DOHH2 (cell line): ENCODE measurements around the gene SUDS3.

ENCODE experiments used
- EZH2phosphoT487 ChIP-seq: fragments of 200-600 bp; sonication (generic); IDR thresholded peaks from 2 replicates; pipeline ENCODE4 v1.6.1; 2017; ENCODE audit warnings: borderline replicate concordance, mild to moderate bottlenecking, antibody characterized with exemption, low read length, moderate library complexity, mixed read lengths
- TF ChIP-seq, protein P1 (sequence below): fragments of 200-600 bp; sonication (generic); IDR thresholded peaks from one replicate; pipeline ENCODE4 v1.5.1; 2014; ENCODE audit warnings: antibody characterized with exemption, mild to moderate bottlenecking, low read depth, low read length; ENCODE audit not compliant: poor library complexity, severe bottlenecking

GRCh38 chr12:118436002-118436730 lies 59.8 kb downstream of the SUDS3 start:
- TF ChIP-seq, protein P1, sequence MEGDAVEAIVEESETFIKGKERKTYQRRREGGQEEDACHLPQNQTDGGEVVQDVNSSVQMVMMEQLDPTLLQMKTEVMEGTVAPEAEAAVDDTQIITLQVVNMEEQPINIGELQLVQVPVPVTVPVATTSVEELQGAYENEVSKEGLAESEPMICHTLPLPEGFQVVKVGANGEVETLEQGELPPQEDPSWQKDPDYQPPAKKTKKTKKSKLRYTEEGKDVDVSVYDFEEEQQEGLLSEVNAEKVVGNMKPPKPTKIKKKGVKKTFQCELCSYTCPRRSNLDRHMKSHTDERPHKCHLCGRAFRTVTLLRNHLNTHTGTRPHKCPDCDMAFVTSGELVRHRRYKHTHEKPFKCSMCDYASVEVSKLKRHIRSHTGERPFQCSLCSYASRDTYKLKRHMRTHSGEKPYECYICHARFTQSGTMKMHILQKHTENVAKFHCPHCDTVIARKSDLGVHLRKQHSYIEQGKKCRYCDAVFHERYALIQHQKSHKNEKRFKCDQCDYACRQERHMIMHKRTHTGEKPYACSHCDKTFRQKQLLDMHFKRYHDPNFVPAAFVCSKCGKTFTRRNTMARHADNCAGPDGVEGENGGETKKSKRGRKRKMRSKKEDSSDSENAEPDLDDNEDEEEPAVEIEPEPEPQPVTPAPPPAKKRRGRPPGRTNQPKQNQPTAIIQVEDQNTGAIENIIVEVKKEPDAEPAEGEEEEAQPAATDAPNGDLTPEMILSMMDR: peak; percentile 61
- TF ChIP-seq EZH2phosphoT487: no peak
